Measurements from ENCODE around the gene RGS3.

DNA sequence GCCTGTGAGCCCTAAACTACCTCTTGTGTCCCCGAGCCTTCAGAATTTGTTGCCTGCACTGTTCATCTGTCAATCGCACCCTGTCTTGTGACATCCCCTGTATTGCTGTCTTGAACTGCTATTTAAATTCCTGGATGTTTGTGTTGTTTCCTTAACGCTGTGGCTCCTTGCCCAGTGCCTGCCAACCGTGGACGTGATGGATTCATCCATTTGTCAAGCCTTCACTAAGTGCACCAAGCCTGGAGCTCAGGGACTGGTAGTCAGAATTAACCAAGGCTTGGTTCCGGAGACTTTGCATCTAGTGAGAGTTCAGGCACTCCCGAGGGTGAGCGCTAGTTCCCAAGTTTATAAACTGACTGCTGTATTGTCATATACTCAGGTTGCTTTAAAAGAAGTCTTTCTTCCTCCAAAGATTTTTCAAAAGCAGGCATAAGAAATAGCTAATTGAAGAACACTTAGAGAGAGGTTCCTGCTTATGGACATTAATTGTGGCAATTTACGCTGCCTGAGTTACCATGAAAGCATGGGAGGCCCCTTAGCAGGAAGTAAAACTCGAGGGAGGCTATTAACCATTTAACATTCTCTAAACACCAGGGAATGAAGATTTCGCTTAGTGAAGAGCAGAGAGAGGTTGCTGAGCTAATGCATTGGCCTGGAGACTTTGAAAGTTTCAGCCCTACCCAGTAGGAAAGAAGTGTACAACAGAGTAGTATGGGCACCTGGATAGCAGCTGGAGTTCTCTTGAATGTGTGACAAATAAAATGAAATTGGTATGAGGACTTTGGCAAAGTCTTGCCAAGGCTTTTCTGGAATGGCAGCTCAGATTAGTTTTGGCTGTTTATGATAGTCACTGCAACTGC, 29.0 kb downstream of the RGS3 start:
- TF ChIP-seq CTCF (IDR thresholded peaks at IDR 0.05) (no peak), POLR2A (IDR thresholded peaks at IDR 0.05) (no peak)
